ENCODE measurements around the gene APOOL. TPM values are rescaled to one million over a fixed set of nuclear protein-coding genes. Genes with fewer than 3 reads are reported as not detected.

APOOL gene
- total and polyA plus RNA-seq, 2 donors (not counting 3 experiments of a cell fraction or from before 2014, with no cell fraction given) = 3.4 to 17.4 TPM

- H3K27me3 ChIP-seq (ENCODE audit: control insufficient read depth in 2 of 2, insufficient read depth in 2 of 2, low read length in 2 of 2) = no peaks in the 10 kb centered on the region
- H3K27ac ChIP-seq (ENCODE audit: insufficient read depth, low read depth, low read length) = no peak overlapping the region
- ChIA-PET POLR2A (no interaction called here), CTCF (no interaction called here)
- H3K4me1 ChIP-seq (ENCODE audit: control insufficient read depth, extremely low read depth, insufficient read depth, low read length) = no peaks in the 10 kb centered on the region
- dilution Hi-C loops (cut with MboI; ENCODE audit: extremely low pct_ligation_motif_present, low sequenced_read_pairs) = no loop called here
- no peak overlapping the region for H3K4me2 ChIP-seq (ENCODE audit: insufficient read depth, low read length)
- H3K36me3 ChIP-seq (ENCODE audit: control insufficient read depth in 2 of 2, extremely low read depth in 1 of 2, insufficient read depth in 2 of 2, low read length in 2 of 2) = no peaks in the 10 kb centered on the region
- BruUV-seq (replicated peaks) = no TSS peak
- H3K9me1 ChIP-seq (replicated peaks; ENCODE audit: control insufficient read depth, extremely low read depth, insufficient read depth, low read length) = no peaks in the 10 kb centered on the region
- no peaks in the 10 kb centered on the region for H4K20me1 ChIP-seq (replicated peaks; ENCODE audit: control insufficient read depth, extremely low read depth, insufficient read depth, low read length)
- H2AFZ ChIP-seq (ENCODE audit: low read depth, low read length) = no peak overlapping the region
- no peak overlapping the region for H3K9ac ChIP-seq (replicated peaks; ENCODE audit: extremely low read depth, insufficient read depth, low read length)
- no peaks in the 10 kb centered on the region for H3K9me3 ChIP-seq (replicated peaks; ENCODE audit: control insufficient read depth, insufficient read depth, low read length)
- H3K79me2 ChIP-seq (ENCODE audit: control insufficient read depth, insufficient read depth, low read length) = peaks cover 2% of the 10 kb centered on the region
- H3K4me3 ChIP-seq (replicated peaks in 1 of 3; ENCODE audit: insufficient read depth in 1 of 3, low read depth in 1 of 3, low read length in 3 of 3) = no peak overlapping the region
- intact Hi-C loops (cut with micrococcal nuclease) = no loop called here
- no peak for FAIRE-seq
- TF ChIP-seq MYC (IDR thresholded peaks at IDR 0.05; ENCODE audit: low read depth, low read length) = no peak
- TF ChIP-seq POLR2A (IDR thresholded peaks at IDR 0.05; ENCODE audit: low read depth, low read length) = no peak
- no peak for TF ChIP-seq GATA2 (IDR thresholded peaks at IDR 0.05; ENCODE audit: insufficient read depth, insufficient read length, low read depth, low read length)
- TF ChIP-seq MAX (IDR thresholded peaks at IDR 0.05; ENCODE audit: insufficient read depth, insufficient read length) = no peak
- no peak for TF ChIP-seq EZH2 (IDR thresholded peaks at IDR 0.05; ENCODE audit: borderline replicate concordance, low read depth, low read length, severe bottlenecking)
- no peak for TF ChIP-seq POLR2AphosphoS5 (IDR thresholded peaks at IDR 0.05; ENCODE audit: insufficient read depth, low read depth, low read length)
- DNase-seq (ENCODE audit: low read depth, low spot score) = no peak
These were observed 33.4 kb downstream of the APOOL start for GRCh38 chrX:85037114-85037513.

- Histone ChIP-seq H3K27ac (ENCODE audit: insufficient read depth, low read depth, low read length) (peak overlapping the region; percentile 29), H3K4me3 (replicated peaks in 1 of 3; ENCODE audit: insufficient read depth in 1 of 3, low read depth in 1 of 3, low read length in 3 of 3) (no peak overlapping the region), H3K79me2 (ENCODE audit: control insufficient read depth, insufficient read depth, low read length) (no peaks in the 10 kb centered on the region), H3K4me2 (ENCODE audit: insufficient read depth, low read length) (no peak overlapping the region), H3K9ac (replicated peaks; ENCODE audit: extremely low read depth, insufficient read depth, low read length) (no peak overlapping the region), H3K4me1 (ENCODE audit: control insufficient read depth, extremely low read depth, insufficient read depth, low read length) (peaks cover 12% of the 10 kb centered on the region), H3K27me3 (ENCODE audit: control insufficient read depth in 2 of 2, insufficient read depth in 2 of 2, low read length in 2 of 2) (no peaks in the 10 kb centered on the region), H3K9me1 (replicated peaks; ENCODE audit: control insufficient read depth, extremely low read depth, insufficient read depth, low read length) (no peaks in the 10 kb centered on the region), H2AFZ (ENCODE audit: low read depth, low read length) (no peak overlapping the region), H4K20me1 (replicated peaks; ENCODE audit: control insufficient read depth, extremely low read depth, insufficient read depth, low read length) (no peaks in the 10 kb centered on the region), H3K36me3 (ENCODE audit: control insufficient read depth in 2 of 2, extremely low read depth in 1 of 2, insufficient read depth in 2 of 2, low read length in 2 of 2) (no peaks in the 10 kb centered on the region), H3K9me3 (replicated peaks; ENCODE audit: control insufficient read depth, insufficient read depth, low read length) (no peaks in the 10 kb centered on the region)
- dilution Hi-C loops (cut with MboI; ENCODE audit: extremely low pct_ligation_motif_present, low sequenced_read_pairs) = no loop called here
- DNase-seq (ENCODE audit: low read depth, low spot score) (peak; percentile 1), FAIRE-seq (no peak)
- intact Hi-C loops (cut with micrococcal nuclease) = loop anchor here (5.0 kb wide), 1 partner anchor 1004 kb away; no protein-coding TSS in a partner anchor
- TF ChIP-seq MAX (IDR thresholded peaks at IDR 0.05; ENCODE audit: insufficient read depth, insufficient read length) (no peak), JUN (IDR thresholded peaks at IDR 0.05; ENCODE audit: borderline replicate concordance, insufficient read depth, insufficient read length, low read depth) (no peak), EZH2 (IDR thresholded peaks at IDR 0.05; ENCODE audit: borderline replicate concordance, low read depth, low read length, severe bottlenecking) (no peak), CTCF (IDR thresholded peaks at IDR 0.05; ENCODE audit: extremely low read depth in 1 of 2, insufficient read depth in 1 of 2, low read depth in 1 of 2, low read length in 2 of 2) (no peak), MYC (IDR thresholded peaks at IDR 0.05; ENCODE audit: low read depth, low read length) (no peak), FOS (IDR thresholded peaks at IDR 0.05; ENCODE audit: borderline replicate concordance, insufficient read depth, low read length) (no peak), POLR2AphosphoS5 (IDR thresholded peaks at IDR 0.05; ENCODE audit: insufficient read depth, low read depth, low read length) (no peak), GATA2 (IDR thresholded peaks at IDR 0.05; ENCODE audit: insufficient read depth, insufficient read length, low read depth, low read length) (no peak)
- CTCF ChIA-PET = interaction anchor here (2.4 to 2.7 kb wide), 3 partner anchors 60 to 1007 kb away, joined by 6 to 51 read pairs (median 27); no protein-coding TSS in a partner anchor
- POLR2A ChIA-PET = no interaction called here
- BruUV-seq (replicated peaks) = no TSS peak
These were observed 48.0 kb downstream of the APOOL start for GRCh38 chrX:85051627-85052026.

Data from endothelial cell of umbilical vein (primary cell).